Suppressor macrophage treated with lipopolysaccharide for 1 hour (primary cell): Measurements from ENCODE around the gene CEP112.
"Not testable (repeated sequence)": the region's sequence is repeated elsewhere in the genome, so short reads cannot be mapped to it uniquely, and the experiment has no call there.

Experiments used
- DNase-seq, 3 donors: peaks; one replicate each; pipeline ENCODE4 v3.0.0-alpha.2; 2020 to 2022

CEP112 gene

DNA sequence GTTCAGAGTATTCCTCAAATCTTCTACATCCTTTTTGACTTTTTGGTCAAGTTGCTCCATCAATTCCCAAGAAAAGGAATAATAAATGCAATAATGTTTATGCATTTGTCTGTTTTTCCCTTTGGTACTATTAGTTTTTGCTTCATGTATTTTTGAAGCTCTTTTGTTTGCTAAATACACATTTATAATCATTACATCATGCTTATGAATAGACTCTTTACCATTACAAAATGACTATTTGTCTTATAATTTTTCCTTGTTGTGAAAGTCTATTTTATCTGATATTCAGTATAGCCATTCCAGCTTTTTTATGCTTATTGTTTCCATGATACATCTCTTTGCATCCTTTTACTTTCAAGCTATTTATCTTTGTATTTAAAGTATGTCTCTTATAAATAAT lies 41.2 kb downstream of the CEP112 start:
- DNase-seq, result no peak

DNA sequence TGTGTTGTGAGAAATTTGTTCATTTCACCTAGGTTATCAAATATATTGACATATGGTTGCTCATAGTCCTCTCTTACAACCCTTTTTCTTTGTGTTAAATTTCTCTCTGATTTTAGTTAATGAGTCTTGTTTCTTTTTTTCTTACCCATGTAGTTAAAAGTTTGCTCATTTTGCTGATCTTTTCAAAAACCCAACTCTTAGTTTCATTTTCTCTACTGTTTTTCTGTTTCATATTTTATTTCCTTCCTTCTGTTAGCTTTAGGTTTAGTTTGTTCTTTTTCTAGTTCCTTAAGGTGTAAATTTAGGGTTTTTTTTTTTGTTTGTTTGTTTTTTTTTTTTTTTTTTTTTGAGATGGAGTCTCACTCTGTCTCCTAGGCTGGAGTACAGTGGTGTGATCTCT lies 42.4 kb downstream of the CEP112 start:
- DNase-seq, result no peak

DNA sequence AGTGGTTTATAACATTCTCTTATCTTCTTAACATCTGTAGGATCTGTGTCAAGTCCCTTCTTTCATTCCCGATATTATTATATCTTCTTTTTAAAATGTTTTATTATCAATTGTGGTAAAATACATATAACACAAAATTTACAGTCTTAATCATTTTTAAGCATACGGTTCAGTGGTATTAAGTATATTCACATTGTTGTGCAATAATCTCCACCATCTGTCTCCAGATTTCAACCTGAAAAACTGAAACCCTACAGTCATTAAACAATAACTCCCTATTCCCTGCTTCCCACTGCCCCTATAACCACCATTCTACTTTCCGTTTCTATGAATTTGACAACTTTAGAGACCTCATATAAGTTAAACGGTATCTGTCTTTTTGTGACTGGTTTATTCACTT lies 45.5 kb downstream of the CEP112 start:
- DNase-seq, result no peak

DNA sequence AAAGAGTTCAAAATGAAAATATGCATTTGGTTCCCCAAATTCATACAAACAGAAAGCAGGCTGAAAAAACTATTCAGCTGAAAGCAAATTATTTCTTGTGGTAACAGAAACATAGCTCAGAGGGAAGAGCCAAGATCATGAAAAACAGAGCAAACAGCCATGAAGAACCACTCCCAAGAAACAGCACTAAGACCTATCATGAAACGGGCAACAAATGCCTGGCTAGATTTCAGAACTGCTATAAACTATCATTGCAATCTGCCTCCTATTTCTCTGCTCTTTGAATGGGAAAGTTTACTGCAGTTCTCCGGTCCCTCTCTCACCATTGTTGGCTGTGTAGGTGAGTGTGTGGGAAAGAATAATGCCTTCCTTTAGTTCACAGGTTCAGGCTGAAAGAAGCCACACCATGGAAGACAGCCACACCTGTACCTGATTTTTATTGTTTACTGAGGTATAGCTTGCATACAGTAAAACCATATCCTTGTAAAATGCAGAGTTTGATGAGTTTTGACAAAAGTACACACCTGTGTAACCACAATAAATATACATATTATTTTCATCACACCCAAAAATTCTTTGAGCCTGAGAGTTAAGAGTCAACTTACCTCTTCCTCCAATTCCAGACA lies 48.2 kb downstream of the CEP112 start:
- no peak for DNase-seq

DNA sequence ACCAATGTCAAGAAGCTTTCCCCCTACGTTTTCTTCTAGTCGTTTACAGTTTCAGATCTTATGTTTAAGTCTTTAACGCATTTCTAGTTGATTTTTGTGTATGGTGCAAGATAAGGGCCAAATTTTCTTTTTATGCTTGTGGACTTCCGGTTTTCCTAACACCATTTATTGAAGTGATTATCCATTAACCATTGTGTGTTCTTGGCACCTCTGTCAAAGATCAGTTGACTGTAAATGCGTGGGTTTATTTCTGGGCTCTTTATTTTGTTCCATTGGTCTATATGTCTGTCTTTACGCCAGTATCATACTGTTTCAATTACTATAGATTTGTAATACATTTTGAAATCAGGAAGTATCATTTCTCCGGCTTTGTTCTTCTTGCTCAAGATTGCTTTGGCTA lies 49.5 kb downstream of the CEP112 start:
- DNase-seq, result no peak

DNA sequence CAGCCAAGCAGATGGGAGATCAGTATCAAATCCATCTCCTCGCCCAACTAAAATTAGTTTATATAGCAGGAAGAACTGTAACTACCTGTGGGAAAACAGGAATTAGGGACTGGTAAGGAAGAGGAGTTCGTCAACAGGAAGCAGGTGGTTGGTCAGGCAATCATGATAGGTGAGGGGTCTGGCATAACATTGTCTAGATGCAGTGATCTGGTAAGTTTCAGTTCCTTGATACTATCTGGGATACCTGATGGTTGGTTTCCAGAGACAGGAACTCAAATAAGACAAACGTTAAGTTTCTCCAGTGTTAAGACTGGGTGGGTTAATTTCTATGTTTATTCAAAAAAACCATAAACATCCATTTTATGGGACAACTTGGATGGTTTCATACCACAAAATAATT lies 53.8 kb downstream of the CEP112 start:
- DNase-seq, result no peak

DNA sequence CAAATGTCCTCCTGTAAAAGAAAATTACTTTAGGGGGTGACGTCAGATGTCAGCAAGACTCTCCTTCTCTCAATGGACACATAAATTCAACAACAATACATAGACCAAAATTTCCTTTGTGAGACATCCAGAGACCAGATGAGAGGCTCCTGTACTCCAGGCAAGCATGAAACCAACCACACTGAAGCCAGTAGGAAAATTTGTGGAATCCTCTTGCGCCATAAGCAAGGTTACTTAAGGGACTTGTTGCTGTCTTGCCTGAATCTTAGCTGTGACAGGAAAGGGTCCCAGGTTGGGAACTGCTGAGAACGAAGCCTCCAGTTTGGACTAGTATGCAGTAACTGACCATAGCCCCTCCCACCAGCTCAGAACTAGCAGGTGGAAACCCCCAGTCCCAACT lies 56.0 kb downstream of the CEP112 start:
- no peak for DNase-seq

DNA sequence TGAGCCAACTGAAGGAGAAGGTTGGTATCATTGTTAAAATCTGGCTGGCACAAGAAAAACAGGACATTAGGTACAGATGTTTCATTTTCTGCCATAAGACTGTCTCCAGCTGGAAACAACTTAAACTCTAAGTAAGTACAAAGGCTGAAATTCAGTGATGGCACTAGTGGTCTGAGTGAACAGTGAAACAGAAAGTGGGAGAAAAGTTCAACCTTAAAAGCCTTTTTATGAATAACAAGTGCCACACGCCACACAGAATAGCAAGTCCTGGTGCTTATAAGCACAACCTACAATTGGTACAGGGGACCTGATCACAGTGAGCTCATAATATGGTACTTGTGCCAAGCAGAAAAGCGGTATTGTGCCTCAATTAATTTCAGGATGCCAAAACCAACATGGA lies 56.7 kb downstream of the CEP112 start:
- DNase-seq, result no peak

DNA sequence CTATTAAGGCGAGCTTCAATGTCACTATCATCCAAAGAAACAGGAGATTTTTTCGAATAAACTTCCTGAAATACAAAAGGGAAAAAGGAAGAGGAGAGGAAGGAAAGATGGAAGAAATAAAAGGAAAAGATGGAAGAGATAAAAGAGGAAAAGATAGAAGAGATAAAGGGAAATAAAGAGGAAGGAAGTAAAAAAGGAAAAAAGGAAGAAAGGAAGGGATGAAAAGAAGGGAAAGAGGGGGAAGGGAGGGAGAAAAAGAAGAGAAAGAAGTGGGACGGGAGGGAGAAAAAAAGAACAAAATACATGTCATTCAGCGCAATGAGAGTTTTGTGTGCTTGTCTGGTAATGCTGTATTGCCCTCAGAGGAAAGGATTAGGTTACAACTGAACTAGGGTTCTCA lies 62.2 kb downstream of the CEP112 start:
- no peak for DNase-seq

DNA sequence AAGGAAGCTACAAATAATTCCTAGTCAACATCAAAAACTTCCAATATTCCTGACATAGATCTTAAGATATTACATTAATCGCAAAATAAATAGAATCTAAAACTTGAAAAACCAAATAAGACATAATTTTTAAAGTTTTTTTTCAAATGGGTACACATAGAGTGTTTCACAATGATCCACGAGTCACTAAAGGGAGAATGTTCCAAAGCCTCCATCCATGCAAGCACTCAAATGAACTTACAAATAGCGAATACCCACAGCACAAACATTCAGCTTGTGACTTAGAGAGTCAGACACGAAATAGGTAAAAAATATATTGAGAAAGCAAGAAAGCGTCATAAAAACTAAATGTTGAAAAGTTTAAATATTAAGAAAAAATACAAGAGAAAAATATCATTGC lies 65.7 kb downstream of the CEP112 start:
- no peak for DNase-seq

DNA sequence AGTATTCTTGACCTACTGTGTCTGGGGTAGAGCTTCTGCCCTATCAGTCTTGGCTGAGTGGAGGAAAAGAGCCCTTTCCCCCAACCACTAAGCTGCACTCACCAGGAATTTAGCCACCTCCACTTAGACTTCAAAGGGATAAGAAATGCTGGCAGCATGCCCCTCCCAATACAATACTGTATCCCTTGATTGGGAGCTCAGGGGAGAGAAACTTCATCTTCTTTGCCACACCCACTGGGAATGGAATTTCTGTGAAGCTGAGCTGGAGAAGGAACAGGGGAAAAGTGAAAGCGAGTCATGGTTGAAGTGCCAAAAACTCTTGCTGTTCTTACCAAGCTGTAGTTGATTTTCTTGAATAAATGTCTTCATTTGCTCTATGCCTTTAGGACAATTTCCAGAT lies 68.8 kb downstream of the CEP112 start:
- no peak for DNase-seq

DNA sequence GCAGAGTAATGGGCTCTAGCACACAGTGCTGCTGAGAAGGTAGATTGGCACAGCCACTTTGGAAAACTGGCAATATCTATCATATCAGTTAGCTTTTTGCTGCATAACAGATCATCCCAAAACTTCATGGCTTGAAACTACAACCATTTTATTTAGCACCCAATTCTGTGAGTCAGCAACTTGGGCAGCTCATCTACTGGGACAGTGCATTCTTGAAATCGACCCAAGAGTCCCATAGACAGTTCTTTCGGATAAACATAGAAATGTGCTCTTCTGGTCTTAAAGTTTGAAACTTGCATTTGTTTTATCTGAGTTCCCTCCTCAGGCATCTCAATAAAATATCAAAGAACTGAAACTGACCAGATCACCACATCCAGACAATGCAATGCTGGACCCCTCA lies 76.7 kb downstream of the CEP112 start:
- DNase-seq, result no peak

DNA sequence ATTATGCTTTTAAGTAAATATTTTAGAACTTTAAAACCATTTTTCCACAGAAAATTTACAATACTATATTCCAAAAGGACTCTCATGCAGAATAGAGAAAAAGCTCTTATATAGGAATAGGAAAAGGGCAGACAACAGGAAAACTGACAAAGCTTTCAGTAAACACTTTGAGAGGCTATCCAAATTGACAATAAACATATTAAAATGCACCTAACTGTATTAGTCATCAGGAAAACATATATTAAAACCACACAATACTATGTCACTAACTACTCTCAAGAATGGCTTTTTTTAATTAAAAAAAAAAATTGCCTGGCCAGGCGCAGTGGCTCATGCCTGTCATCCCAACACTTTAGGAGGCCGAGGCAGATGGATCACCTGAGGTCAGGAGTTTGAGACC lies 77.3 kb downstream of the CEP112 start:
- no peak for DNase-seq

DNA sequence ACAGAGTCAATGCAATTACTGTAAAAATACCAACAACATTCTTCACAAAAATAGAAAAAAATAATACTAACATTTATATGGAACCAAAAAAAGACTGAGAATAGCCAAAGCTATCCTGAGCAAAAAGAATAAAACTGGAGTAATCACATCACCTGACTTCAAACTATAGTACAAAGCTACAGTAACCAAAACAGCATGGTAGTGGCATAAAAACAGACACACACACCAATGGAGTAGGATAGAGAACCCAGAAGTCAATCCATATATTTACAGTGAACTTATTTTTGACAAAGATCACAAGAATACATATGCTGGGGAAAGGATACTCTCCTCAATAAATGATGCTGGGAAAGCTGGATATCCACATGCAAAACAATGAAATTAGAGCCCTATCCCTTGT lies 84.2 kb downstream of the CEP112 start:
- DNase-seq, result no peak

DNA sequence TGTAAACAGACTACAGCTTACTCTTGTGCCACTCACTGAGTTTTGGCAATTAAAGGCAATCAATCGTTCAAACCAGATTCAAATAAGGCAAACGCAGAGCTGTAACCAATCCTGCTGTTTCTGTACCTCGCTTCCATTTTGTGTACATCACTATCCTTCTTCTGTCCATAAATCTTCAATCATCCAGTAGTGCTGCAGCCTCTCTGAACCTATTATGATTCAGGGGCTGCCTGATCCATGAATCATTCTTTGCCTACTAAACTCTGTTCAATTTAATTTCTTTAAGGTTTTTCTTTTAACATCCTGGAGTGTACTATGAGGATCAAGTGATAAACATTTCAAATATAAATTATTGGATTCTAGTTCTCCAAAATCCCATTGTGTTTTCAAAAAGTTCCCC lies 93.9 kb downstream of the CEP112 start:
- no peak for DNase-seq

DNA sequence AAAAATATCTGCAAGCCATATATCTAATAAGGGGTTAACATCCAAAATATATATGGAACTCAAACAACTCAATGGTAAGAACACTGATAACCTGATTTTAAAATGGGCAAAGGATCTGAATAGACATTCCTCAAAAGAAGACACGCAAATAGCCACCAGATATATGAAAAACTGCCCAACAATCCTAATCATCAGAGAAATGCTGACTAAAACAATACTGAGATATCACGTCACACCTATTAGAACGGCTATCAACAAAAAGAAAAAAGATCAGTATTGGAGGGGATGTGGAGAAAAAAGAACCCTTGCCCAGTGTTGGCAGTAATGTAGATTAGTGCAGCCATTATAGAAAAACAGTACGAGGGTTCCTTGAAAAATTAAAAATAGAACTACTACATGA lies 97.2 kb downstream of the CEP112 start:
- no peak for DNase-seq

DNA sequence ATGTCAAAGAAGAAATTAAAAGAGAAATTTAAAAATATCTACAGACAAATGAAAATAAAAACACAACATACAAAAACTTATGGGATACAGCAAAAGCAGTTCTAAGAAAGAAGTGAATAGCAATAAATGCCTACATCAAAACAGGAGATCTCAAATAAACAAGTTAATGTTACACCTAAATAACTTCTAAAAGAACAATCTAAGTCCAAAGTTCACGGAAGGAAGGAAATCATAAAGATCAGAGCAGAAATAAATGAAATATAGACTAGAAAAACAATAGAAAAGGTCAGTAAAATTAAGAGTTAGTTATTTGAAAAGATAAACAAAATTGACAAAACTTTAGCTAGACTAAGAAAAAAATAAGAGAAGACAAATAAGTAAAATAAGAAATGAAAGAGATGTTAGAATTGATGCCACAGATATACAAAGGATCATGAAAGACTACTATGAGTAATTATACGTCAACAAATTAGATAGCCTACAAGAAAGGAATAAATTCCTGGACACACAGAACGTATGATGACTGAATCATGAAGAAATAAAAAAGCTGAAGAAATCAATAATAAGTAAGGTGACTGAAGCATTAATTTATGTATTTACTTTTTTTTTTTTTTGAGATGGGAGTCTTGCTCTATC lies 100.4 kb downstream of the CEP112 start:
- no peak for DNase-seq

DNA sequence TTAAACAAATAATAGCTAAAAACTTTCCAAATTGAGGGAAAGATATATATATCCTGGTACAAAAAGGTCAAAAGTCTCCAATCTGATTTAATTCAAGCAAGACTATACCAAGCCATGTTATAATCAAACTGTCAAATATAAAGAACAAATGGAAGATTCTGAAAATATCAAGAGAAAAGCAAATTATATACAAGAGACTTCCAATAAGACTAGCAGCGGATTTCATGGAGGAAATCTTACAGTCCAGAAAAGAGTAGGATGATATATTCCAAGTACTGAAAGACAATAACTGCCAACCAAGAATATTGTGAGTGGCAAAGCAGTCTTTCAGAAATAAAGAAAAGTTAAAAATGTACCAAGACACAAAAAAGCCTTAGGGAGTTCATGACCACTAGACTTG lies 102.2 kb downstream of the CEP112 start:
- DNase-seq, result no peak

DNA sequence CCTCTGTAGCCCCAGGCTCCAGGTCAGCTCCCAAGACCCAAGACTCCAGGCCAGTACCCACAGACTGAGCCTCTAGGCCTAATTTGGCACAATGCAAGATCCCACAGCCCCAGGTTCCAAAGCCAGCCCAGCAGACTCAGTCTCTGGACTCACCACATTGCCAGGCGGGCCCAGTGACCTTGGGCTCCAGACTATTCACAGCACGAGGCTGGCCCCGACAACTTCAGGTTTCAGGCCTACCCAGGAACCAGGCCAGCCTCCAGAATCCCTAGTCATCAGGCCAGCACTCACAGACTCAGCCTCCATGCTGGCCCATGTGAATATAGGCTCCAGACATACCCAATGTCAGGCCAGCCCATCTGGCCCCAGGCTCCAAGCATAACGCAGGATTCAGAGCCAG lies 103.8 kb downstream of the CEP112 start:
- no peak for DNase-seq

DNA sequence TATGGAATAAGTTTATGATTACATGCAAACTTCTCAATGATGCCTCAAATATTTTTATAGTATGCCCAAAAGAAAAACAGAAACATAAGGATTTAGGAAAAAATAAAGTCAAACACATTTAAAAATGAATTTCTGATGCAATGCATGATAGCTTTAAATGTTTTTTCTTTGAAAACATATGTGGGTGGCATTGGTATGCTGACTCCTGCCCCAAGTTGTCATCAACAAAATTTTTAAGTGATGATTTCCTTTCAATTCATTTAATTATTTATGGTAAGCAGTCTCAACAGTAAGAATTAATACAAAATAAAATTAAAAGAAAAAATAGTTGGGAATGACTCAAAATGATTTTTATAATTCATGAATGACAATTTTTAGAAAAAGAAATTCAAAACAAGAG lies 104.9 kb downstream of the CEP112 start:
- DNase-seq, result no peak

DNA sequence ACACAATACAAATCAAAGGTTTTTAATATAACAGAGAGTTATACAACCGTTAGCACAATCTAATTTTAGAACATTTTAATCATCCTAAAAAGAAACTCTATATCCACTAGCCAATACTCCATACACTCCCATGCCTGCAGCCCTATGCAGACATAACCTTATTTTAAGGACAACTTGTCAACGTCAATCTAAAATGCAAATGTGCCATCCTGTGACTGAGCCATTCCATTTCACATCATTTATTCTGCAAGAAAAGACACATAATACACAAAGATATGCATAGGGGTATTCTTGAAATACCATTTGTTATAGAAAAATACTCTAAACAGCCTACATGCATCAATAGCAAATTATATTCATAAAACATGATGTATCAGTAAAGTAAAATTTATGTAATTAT lies 106.7 kb downstream of the CEP112 start:
- DNase-seq, result no peak

DNA sequence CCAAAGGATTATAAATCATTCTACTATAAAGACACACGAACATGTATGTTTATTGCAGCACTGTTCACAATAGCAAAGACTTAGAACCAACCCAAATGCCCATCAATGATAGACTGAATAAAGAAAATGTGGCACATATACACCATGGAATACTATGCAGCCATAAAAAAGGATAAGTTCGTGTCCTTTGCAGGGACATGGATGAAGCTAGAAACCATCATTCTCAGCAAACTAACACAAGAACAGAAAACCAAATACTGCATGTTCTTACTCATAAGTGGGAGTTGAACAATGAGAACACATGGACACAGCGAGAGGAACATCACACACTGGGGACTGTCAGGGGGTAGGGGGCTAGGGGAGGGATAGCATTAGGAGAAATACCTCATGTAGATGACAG lies 111.3 kb downstream of the CEP112 start:
- DNase-seq, result not testable (repeated sequence)

DNA sequence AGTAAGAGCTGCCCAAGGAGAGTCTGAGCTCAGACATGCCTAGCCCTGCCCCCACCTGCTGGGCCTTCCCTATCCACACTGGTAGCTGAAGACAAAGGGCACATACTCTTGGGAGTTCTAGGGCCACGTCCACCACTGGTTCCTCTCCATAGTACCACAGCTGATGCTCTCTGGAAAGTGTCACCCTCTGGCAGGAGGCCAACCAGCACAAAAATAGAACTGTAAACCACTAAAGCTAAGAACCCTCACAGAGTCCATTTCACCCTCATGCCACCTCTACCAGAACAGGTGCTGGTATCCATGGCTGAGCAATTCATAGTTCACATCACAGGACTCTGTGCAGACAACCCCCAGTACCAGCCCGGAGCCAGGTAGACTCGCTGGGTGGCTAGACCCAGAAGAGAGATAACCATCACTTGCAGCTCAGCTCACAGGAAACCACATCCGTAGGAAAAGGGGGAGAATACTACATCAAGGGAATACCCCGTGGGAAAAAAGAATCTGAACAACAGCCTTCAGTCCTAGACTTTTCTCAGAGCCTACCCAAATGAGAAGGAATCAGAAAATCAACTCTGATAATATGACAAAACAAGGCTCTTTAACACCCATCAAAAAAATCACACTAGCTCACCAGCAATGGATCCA lies 115.3 kb downstream of the CEP112 start:
- DNase-seq, result no peak

DNA sequence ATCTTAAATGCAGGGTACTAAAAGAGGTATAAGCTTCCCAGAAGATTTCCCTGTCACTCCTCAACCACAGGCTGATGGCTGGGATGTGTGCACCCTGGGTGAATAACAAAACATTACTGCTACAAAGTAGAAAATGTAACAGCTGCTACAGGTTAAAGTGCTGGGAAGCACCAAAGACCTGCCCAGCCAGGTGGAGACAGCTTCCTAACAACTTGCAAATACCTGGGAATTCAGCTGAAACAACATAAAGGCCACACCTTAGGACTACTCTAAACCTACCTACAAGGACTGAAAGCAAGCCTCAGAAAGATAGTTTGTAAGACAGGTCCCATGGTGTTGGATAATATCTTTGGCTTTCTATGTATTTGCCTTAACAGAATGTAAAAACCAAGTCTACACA lies 118.5 kb downstream of the CEP112 start:
- no peak for DNase-seq

DNA sequence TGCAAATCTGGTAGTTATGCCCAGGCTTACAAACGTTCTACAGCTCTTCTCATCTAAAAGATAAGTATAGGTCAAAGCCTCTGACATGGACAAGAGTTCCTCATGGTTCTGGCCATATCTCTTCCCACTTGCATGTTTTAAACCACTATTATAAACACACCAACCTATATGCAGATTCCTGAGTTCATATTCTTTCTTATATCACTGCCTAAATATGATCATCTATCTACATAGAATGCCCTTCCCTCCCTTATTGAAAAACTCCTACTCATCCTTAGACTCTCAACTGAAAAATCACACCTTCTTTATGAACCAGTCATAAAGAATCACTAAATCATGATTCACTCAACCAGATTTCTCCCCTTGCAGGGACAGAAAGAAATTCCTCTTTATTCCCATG lies 128.2 kb downstream of the CEP112 start:
- no peak for DNase-seq
